Mucosa of rectum (tissue), 2 donors: ENCODE results near the gene DDR1.

Source experiments
- H3K27ac ChIP-seq, 2 donors: one replicate each; pipeline ENCODE4 v1.7.0; 2013; ENCODE audit warnings: inconsistent platforms in 2 of 2, low read depth in 2 of 2, low read length in 2 of 2
- H3K27me3 ChIP-seq, 2 donors: one replicate each; pipeline ENCODE4 v1.7.0; 2013; ENCODE audit warnings: low read length in 2 of 2; ENCODE audit not compliant: control insufficient read depth in 2 of 2, insufficient read depth in 2 of 2
- H3K36me3 ChIP-seq, 2 donors: one replicate each; pipeline ENCODE4 v1.7.0; 2013; ENCODE audit warnings: low read length in 2 of 2; ENCODE audit not compliant: control insufficient read depth in 2 of 2, insufficient read depth in 2 of 2
- H3K4me1 ChIP-seq, 2 donors: one replicate each; pipeline ENCODE4 v1.7.0; 2013; ENCODE audit warnings: low read length in 2 of 2, mild to moderate bottlenecking in 1 of 2; ENCODE audit not compliant: control insufficient read depth in 2 of 2, insufficient read depth in 2 of 2
- H3K4me3 ChIP-seq, 2 donors: one replicate each; pipeline ENCODE4 v1.7.0; 2013; ENCODE audit warnings: low read length in 2 of 2
- H3K9ac ChIP-seq, 2 donors: one replicate each; pipeline ENCODE4 v1.7.0; 2013; ENCODE audit warnings: low read length in 2 of 2, low read depth in 1 of 2, mild to moderate bottlenecking in 1 of 2
- H3K9me3 ChIP-seq, 2 donors: one replicate each; pipeline ENCODE4 v1.7.0; 2013; ENCODE audit warnings: low read length in 2 of 2; ENCODE audit not compliant: control insufficient read depth in 2 of 2
- donor health status: healthy.
- donor health status: Normal muscosa, but diverticular disease.

DDR1 gene

DNA sequence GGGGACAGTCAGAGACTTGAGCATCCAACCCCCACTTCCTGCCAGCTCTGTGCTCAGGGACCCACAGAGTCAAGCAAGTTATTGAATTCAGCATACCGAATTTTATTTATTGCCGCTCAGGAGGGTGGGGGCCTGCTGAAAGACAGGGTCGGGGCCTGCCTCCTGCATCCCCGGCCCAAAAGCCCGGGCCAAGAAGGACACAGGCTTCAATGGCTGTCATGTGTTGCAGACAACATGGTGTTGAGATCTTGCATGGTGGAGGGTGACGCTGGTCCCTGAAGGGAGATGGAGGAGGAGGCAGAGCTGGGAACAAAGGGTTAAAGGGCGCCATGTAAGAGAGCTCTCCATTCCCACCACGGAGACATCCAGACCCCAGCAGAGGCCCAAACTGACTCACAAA lies 47.0 kb downstream of the DDR1 start:
- no peak overlapping the region for H3K27ac ChIP-seq
- H3K27me3 ChIP-seq = no peaks in the 10 kb centered on the region
- H3K36me3 ChIP-seq = peaks cover 4 to 6% of the 10 kb centered on the region in 2 donors
- no peaks in the 10 kb centered on the region for H3K4me1 ChIP-seq
- no peak overlapping the region for H3K4me3 ChIP-seq
- H3K9ac ChIP-seq = no peak overlapping the region
- H3K9me3 ChIP-seq = peaks cover 0 to 3% of the 10 kb centered on the region in 2 donors

DNA sequence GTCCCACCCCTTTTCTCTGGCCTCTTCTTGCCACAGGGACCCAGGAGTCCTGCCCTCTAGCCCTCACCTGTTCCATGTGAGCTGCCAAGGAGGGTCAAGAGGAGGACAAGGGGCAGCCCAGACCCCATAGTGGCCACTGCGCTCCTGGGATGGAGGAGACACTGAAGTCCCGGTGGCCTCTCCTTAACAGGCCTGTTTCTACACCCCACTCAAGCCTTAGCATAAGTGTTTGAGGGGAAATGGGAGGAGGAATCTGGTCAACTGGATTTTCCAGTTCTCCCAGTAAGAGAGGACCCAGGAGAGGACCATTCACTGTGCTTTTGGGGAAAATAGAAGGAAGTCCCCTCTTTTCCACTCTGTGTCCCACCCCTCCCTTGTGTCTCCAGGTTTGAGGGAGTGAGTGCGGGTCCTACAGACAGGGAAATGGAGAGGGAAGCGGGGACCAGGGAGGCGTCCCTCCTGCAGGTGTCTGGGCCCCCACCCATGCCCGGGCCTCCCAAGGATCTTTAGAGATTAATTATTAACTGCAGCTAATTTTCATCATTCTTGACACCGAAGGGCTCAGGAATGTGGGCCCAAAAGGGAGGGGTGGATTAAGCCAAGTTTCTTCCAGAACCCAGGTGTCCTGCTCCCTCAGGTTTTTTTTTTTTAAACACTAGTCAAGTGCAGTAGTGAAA lies 47.8 kb downstream of the DDR1 start, which contains the start of gene SFTA2:
Gene SFTA2 (minus strand): TSS at position 202 of the 677 bp plus-strand sequence. CDS start 74 bp downstream, at position 128.
- Histone ChIP-seq H3K36me3 (no peaks in the 10 kb centered on the region), H3K27me3 (no peaks in the 10 kb centered on the region), H3K27ac (no peak within 1 kb of the TSS), H3K9ac (no peak within 1 kb of the TSS), H3K4me1 (no peaks in the 10 kb centered on the region), H3K9me3 (peaks cover 0 to 3% of the 10 kb centered on the region in 2 donors), H3K4me3 (no peak within 1 kb of the TSS)

DNA sequence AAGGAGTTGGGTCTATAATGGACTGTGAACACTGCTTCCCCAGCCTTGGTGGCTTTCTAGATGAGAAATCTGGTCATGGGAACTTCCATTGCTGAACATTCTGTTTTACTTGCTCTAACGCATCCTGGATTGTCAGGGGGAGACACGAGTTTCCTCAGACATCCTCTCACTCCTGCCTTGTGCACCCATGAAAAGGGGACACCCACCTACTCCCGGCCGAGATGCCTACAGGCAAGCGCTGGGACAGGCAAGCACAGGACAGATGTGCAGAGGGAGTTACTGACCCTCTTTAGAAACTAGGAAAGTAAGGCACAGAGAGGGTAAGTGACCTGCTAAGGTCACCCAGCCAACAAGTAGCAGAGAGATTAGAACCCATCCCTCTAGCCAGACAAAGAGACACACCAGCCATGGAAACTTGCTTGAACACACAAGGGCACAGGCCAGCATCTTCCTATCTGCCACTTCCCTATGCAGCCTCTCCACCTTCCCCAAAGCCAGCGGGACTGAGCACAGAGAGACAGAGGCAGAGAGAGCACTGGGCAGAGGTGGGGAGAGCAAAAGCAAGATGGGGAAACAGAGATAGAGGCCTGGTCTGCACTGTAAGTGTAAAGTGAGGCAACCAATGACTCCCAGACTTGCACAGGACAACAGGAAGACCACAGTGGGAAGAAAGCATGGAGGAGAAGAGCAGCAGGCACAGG lies 48.5 kb downstream of the DDR1 start:
- Histone ChIP-seq H3K9me3 (peaks cover 0 to 3% of the 10 kb centered on the region in 2 donors), H3K27ac (no peak overlapping the region), H3K9ac (no peak overlapping the region), H3K4me3 (no peak overlapping the region), H3K27me3 (no peaks in the 10 kb centered on the region), H3K4me1 (no peaks in the 10 kb centered on the region), H3K36me3 (no peaks in the 10 kb centered on the region)

DNA sequence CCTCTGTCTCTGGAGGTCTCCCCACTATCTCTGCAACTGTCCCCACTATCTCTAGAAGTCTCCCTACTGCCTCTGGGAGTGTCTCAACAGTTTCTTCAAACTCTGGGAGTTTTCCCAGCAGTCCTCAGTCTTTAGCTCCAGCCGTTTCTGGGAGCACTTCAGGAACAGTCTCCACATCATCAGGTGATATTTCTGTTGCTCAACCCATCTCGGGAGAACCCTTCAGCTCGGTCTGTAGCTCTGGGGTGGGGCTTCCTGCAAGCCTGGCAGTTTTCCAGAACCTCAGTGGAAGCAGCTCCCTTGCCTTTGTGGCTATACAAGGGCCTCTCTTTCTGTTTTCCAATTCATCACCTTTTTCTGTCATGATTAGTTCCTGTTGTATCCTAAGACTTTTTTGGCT lies 50.7 kb downstream of the DDR1 start:
- H3K4me3 ChIP-seq = no peak overlapping the region

DNA sequence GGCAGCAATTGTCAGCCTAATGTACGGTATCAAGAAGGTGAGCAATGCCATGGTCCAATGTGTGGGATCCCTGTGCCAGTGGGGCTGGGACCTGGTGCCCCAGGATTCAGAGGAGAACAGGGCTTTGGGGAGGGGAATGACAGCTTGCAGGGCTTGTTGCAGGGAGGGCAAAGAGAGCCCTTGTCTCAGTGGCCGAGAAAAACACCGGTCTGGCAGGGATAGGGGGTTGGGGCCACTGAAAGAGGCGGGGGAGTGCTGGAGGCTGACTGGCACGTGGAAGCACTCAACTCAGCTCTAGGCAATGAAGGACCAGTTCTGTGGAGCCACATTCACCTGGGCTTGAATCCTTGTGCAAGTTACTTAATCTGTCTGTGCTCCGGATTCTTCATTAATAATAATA lies 52.9 kb downstream of the DDR1 start:
- no peak overlapping the region for H3K9ac ChIP-seq
- H3K4me1 ChIP-seq = peaks cover 3 to 6% of the 10 kb centered on the region in 2 donors
- no peaks in the 10 kb centered on the region for H3K36me3 ChIP-seq
- H3K27ac ChIP-seq = no peak overlapping the region
- H3K27me3 ChIP-seq = peaks cover 5 to 7% of the 10 kb centered on the region in 2 donors
- H3K9me3 ChIP-seq = no peaks in the 10 kb centered on the region
- no peak overlapping the region for H3K4me3 ChIP-seq

More for the DNA sequence above, 50.7 kb downstream of the DDR1 start:
- peaks cover 0 to 3% of the 10 kb centered on the region in 2 donors for H3K4me1 ChIP-seq
- no peaks in the 10 kb centered on the region for H3K9me3 ChIP-seq
- no peak overlapping the region for H3K9ac ChIP-seq
- no peaks in the 10 kb centered on the region for H3K36me3 ChIP-seq
- no peak overlapping the region for H3K27ac ChIP-seq
- peaks cover 0 to 4% of the 10 kb centered on the region in 2 donors for H3K27me3 ChIP-seq

DNA sequence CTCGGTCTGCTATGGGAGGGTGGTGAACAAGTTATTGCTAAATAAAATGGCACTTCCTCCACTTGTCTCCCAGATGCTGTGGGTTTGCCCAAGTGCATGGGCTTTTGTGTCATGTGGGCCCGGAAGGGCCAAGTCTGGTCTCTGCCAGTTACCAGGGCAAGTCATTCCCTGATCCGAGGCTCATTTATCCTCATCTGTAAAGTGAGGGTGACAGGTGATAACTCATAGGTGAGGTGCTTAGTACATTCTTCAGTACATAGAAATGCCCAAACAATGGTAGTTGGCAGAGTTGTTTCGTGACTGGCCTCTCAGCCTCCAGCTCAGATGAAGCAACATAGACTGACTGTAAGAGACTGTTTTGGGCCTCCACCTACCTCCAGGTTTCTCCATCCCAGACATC lies 54.4 kb downstream of the DDR1 start:
- H3K9me3 ChIP-seq = no peaks in the 10 kb centered on the region
- no peak overlapping the region for H3K9ac ChIP-seq
- no peaks in the 10 kb centered on the region for H3K36me3 ChIP-seq
- H3K27ac ChIP-seq = no peak overlapping the region
- peaks cover 3 to 6% of the 10 kb centered on the region in 2 donors for H3K4me1 ChIP-seq
- H3K4me3 ChIP-seq = no peak overlapping the region
- peaks cover 7 to 13% of the 10 kb centered on the region in 2 donors for H3K27me3 ChIP-seq

DNA sequence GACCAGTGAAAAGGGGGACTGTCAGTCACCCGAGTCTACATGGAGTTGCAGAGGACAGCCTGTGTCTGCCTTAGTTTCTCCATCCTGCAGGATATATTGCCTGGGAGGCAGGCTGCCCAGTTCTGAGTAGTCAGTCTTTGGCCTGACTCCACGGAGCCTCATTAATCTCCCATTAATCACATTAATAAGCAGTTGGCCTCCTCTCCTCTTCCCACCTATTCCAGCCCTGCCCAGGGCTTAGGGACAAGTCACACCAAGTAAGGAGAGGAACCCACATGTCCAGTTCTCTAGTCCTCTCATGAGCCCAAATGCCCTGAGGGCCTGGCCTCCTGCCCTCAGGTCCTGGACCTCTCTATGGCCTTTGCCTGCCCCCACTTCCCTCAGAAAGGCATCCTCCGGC lies 55.2 kb downstream of the DDR1 start:
- no peak overlapping the region for H3K9ac ChIP-seq
- H3K4me3 ChIP-seq = no peak overlapping the region
- H3K4me1 ChIP-seq = peaks cover 3 to 6% of the 10 kb centered on the region in 2 donors
- no peaks in the 10 kb centered on the region for H3K9me3 ChIP-seq
- H3K27me3 ChIP-seq = peaks cover 7 to 13% of the 10 kb centered on the region in 2 donors
- H3K27ac ChIP-seq = no peak overlapping the region
- no peaks in the 10 kb centered on the region for H3K36me3 ChIP-seq

DNA sequence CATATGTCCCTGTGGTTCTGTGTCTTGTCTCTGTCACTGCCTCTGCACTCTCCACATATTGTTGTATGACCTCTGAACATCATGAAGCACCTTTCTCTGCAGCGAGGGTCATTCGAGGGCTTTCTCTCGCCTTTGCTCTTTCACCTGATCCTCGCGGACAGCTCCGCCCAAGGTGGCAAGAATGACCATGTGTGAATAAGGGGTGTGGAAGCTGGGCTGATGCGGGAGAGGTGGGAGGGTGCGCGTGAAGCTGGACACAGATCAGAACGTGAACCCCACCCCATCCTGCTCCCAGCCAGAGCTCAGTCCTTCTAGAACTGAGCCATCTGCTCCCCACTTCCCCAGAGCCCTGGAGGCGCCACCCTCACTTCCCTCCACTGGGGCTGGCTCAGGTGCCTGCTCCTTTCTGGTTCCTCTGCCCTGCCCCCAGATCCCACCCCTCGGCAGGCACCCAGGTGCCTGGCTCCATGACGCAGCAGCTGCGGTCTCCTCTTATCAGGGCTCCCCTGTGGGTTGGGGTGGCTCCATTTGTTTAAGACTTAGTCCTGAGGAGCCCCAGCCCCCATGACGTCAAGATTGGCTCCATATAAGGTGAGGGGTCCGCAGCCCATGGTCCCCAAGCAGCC lies 56.2 kb downstream of the DDR1 start, which contains the start of gene MUCL3:
Gene MUCL3 (plus strand): TSS at position 613 of the 626 bp plus-strand sequence. CDS start 27 bp downstream, outside the sequence.
- Histone ChIP-seq H3K27me3 (peaks cover 7 to 13% of the 10 kb centered on the region in 2 donors), H3K4me1 (peaks cover 3 to 6% of the 10 kb centered on the region in 2 donors), H3K9me3 (no peaks in the 10 kb centered on the region), H3K4me3 (no peak within 1 kb of the TSS), H3K9ac (no peak within 1 kb of the TSS), H3K36me3 (no peaks in the 10 kb centered on the region), H3K27ac (no peak within 1 kb of the TSS)

DNA sequence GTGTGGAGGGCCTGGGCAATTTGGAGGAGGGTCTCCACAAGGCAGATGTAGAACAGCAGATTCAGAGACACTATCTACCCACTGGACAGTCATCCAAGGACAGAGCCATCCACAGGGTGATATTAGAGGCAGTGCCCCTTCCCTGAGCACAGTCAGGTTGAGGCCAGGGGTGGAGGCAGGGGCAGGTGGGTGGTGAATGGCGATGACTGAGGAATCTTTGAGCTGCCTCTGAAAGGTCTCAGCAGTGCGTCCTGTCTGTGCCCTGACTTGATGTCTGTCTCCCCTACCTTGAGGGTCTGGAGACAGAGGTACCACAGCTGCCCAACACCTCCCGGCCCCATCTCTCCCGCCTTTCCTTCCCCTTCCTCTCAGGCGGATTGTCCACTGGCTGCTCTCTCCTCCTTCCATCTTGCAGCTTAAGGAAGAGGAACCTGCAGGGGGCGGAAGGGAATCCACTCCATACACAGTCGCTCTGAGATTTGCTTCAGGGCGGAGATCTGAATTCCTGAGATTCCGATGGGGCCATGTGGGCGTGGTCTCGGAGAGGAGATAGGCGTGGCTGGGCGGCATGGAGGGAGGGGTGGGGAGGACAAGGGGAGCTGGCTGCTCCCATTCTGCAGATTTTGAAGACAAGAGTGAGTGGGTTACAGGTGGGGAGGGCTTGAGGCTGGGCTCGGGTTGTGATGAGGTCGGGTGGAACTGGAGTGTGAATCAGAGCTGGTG lies 58.2 kb downstream of the DDR1 start:
- Histone ChIP-seq H3K4me3 (no peak overlapping the region), H3K36me3 (no peaks in the 10 kb centered on the region), H3K9me3 (no peaks in the 10 kb centered on the region), H3K27ac (no peak overlapping the region), H3K27me3 (peaks cover 7 to 13% of the 10 kb centered on the region in 2 donors), H3K9ac (no peak overlapping the region), H3K4me1 (peaks cover 3 to 6% of the 10 kb centered on the region in 2 donors)
